Liver (tissue), 2 donors: Measurements from ENCODE around the gene IL20.

Experiments
- CTCF ChIP-seq: fragments of 150-350 bp; IDR thresholded peaks from 2 replicates; pipeline ENCODE4 v1.5.1; 2017; ENCODE audit warnings: improper control_type of control experiment, low read depth, low read length; ENCODE audit not compliant: missing input control
- MAX ChIP-seq: IDR thresholded peaks from 2 replicates; pipeline ENCODE4 v1.6.1; 2016; ENCODE audit warnings: antibody characterized with exemption
- YY1 ChIP-seq: IDR thresholded peaks from 2 replicates; pipeline ENCODE4 v1.6.1; 2016; ENCODE audit warnings: antibody characterized with exemption, mild to moderate bottlenecking
- donor health status: healthy.

- TF ChIP-seq CTCF (no peak), MAX (no peak), YY1 (no peak)
Measured at GRCh38 chr1:206856674-206857464, 8.6 kb upstream of the IL20 start.
